ENCODE data around the gene MED17. TPM values are rescaled to one million over a fixed set of nuclear protein-coding genes. Genes with fewer than 3 reads are reported as not detected.
A peak's percentile ranks its signal among the peaks of the same experiment; 100 is the strongest.

MED17 gene
- total RNA-seq, 2 experiments from 2014 or later, result 23.0 to 33.3 TPM

GRCh38 chr11:93738647-93739081 is 45.4 kb upstream of the MED17 start:
- Histone ChIP-seq H2AFZ (ENCODE audit: low read length) (no peak overlapping the region), H3K36me3 (ENCODE audit: insufficient read depth, low read length) (peaks cover 83% of the 10 kb centered on the region), H3K9me2 (ENCODE audit: insufficient read depth, low read length) (no peaks in the 10 kb centered on the region), H3K4me2 (ENCODE audit: low read length) (peak overlapping the region; percentile 87), H3K4me1 (ENCODE audit: insufficient read depth, low read length, poor library complexity, severe bottlenecking) (peaks cover 60% of the 10 kb centered on the region), H3K4me3 (ENCODE audit: low read depth, low read length, poor library complexity, severe bottlenecking) (peak overlapping the region; percentile 96), H3K27ac (ENCODE audit: low read depth, low read length, poor library complexity, severe bottlenecking) (peak overlapping the region; percentile 78), H3K79me2 (ENCODE audit: insufficient read depth, low read depth, low read length) (peaks cover 92% of the 10 kb centered on the region), H3K9me3 (ENCODE audit: low read length) (no peaks in the 10 kb centered on the region), H4K20me1 (ENCODE audit: insufficient read depth, low read length) (peaks cover 62% of the 10 kb centered on the region)
- no TSS peak for BruUV-seq (replicated peaks)
- ChIA-PET POLR2A (interaction anchor here (0.6 to 2.2 kb wide), 8 partner anchors 8 to 59 kb away, joined by 3 to 10 read pairs (median 4); partner anchors contain the start of gene MED17), CTCF (ENCODE audit: unreplicated experiment) (no interaction called here)
- TF ChIP-seq EZH2phosphoT487 (IDR thresholded peaks at IDR 0.05; ENCODE audit: borderline replicate concordance, low read depth, low read length) (no peak), CTCF (conservative IDR thresholded peaks at IDR 0.05; ENCODE audit: low read length) (no peak)
- intact Hi-C loops (cut with micrococcal nuclease; ENCODE audit: unreplicated experiment), result no loop called here
- DNase-seq (ENCODE audit: low spot score), result peak; percentile 22

GRCh38 chr11:93740031-93740729 is 43.9 kb upstream of the MED17 start:
- peak; percentile 62 for DNase-seq (ENCODE audit: low spot score)
- no peak for TF ChIP-seq EZH2phosphoT487 (IDR thresholded peaks at IDR 0.05; ENCODE audit: borderline replicate concordance, low read depth, low read length)
- no peak for TF ChIP-seq CTCF (conservative IDR thresholded peaks at IDR 0.05; ENCODE audit: low read length)
- peak overlapping the region; percentile 78 for H3K27ac ChIP-seq (ENCODE audit: low read depth, low read length, poor library complexity, severe bottlenecking)
- ChIA-PET CTCF (ENCODE audit: unreplicated experiment) (interaction anchor here (1.3 kb wide), 1 partner anchor 44 kb away, joined by 3 read pairs; the partner anchor contains the start of gene MED17), POLR2A (interaction anchor here (0.6 to 3.7 kb wide), 21 partner anchors 9 to 1491 kb away, joined by 3 to 49 read pairs (median 5); partner anchors contain the start of genes MED17 and SESN3)
- peak overlapping the region; percentile 87 for H3K4me2 ChIP-seq (ENCODE audit: low read length)
- BruUV-seq (replicated peaks), result no TSS peak
- H4K20me1 ChIP-seq (ENCODE audit: insufficient read depth, low read length), result peaks cover 48% of the 10 kb centered on the region
- no peak overlapping the region for H2AFZ ChIP-seq (ENCODE audit: low read length)
- H3K79me2 ChIP-seq (ENCODE audit: insufficient read depth, low read depth, low read length), result peaks cover 83% of the 10 kb centered on the region
- peaks cover 45% of the 10 kb centered on the region for H3K4me1 ChIP-seq (ENCODE audit: insufficient read depth, low read length, poor library complexity, severe bottlenecking)
- no peaks in the 10 kb centered on the region for H3K9me2 ChIP-seq (ENCODE audit: insufficient read depth, low read length)
- peak overlapping the region; percentile 96 for H3K4me3 ChIP-seq (ENCODE audit: low read depth, low read length, poor library complexity, severe bottlenecking)
- peaks cover 74% of the 10 kb centered on the region for H3K36me3 ChIP-seq (ENCODE audit: insufficient read depth, low read length)
- intact Hi-C loops (cut with micrococcal nuclease; ENCODE audit: unreplicated experiment), result loop anchor here (5.0 kb wide), 1 partner anchor 198 kb away; the partner anchor contains the start of gene SMCO4
- no peaks in the 10 kb centered on the region for H3K9me3 ChIP-seq (ENCODE audit: low read length)
